Peyer's patch (tissue), 4 donors: Measurements from ENCODE around the gene KIAA1671.

ENCODE experiments used
- POLR2A ChIP-seq, 2 donors: fragments of 450-650 bp; IDR thresholded peaks; one replicate each; pipeline ENCODE4 v1.5.1; 2017; ENCODE audit warnings: antibody characterized with exemption in 2 of 2, mild to moderate bottlenecking in 2 of 2, moderate library complexity in 2 of 2
- TF ChIP-seq, protein P1 (sequence below), 6 experiments: fragments of 450-650 bp in 4 of 6; fragments of 200-600 bp in 2 of 6; sonication (generic) in 1 of 6; IDR thresholded peaks; one replicate each; pipeline ENCODE4 v1.5.1; 2017 to 2019; ENCODE audit warnings: antibody characterized with exemption in 6 of 6, mild to moderate bottlenecking in 3 of 6, moderate library complexity in 1 of 6

- TF ChIP-seq, protein P1, sequence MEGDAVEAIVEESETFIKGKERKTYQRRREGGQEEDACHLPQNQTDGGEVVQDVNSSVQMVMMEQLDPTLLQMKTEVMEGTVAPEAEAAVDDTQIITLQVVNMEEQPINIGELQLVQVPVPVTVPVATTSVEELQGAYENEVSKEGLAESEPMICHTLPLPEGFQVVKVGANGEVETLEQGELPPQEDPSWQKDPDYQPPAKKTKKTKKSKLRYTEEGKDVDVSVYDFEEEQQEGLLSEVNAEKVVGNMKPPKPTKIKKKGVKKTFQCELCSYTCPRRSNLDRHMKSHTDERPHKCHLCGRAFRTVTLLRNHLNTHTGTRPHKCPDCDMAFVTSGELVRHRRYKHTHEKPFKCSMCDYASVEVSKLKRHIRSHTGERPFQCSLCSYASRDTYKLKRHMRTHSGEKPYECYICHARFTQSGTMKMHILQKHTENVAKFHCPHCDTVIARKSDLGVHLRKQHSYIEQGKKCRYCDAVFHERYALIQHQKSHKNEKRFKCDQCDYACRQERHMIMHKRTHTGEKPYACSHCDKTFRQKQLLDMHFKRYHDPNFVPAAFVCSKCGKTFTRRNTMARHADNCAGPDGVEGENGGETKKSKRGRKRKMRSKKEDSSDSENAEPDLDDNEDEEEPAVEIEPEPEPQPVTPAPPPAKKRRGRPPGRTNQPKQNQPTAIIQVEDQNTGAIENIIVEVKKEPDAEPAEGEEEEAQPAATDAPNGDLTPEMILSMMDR (IDR thresholded peaks at IDR 0.05), result no peak
- no peak for TF ChIP-seq POLR2A (IDR thresholded peaks at IDR 0.05)
These were observed 30.6 kb downstream of the KIAA1671 start for GRCh38 chr22:24983151-24983550.
